ENCODE measurements around the gene CRADD. TPM values are rescaled to one million over a fixed set of nuclear protein-coding genes. Genes with fewer than 3 reads are reported as not detected.

Gene CRADD
- total RNA-seq, 2 donors from 2014 or later, result 7.7 to 9.1 TPM

DNA sequence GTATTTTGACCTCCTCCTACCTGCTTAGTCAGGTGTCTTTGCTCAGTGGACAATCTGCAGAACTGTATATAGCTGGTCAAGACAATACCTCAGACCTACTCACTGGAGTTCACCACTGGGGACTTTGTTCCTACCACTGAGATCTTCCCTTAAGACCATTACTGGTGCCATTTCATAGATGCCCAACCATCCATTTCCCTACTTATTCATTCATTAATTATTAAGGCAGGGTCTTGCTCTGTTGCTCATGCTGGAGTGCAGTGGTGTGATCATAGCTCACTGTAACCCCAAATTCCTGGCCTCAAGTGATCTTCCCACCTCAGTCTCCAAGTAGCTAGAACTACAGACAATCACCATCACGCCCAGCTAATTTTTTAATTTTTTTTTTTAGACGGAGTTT, 22.8 kb upstream of the CRADD start:
- Mint-ChIP-seq H3K27me3 (ENCODE audit: insufficient read depth) (no peaks in the 10 kb centered on the region), H3K27ac (no peak overlapping the region), H3K9me3 (no peaks in the 10 kb centered on the region), H3K36me3 (ENCODE audit: low read depth) (no peaks in the 10 kb centered on the region), H3K4me3 (no peak overlapping the region), H3K4me1 (no peaks in the 10 kb centered on the region)
- Histone ChIP-seq H3K4me1 (ENCODE audit: control insufficient read depth, insufficient read depth, low read length) (no peaks in the 10 kb centered on the region), H3K9ac (ENCODE audit: extremely low read depth, low read length, poor library complexity, severe bottlenecking) (no peak overlapping the region), H3K27me3 (ENCODE audit: control insufficient read depth, insufficient read depth, low read length, poor library complexity, severe bottlenecking) (no peaks in the 10 kb centered on the region), H3K9me3 (ENCODE audit: control insufficient read depth, low read length) (no peaks in the 10 kb centered on the region), H3K27ac (ENCODE audit: low read depth, low read length) (no peak overlapping the region), H3K36me3 (ENCODE audit: control insufficient read depth, insufficient read depth, low read length) (no peaks in the 10 kb centered on the region), H3K4me3 (ENCODE audit: low read length) (no peak overlapping the region)
- WGBS, 2 experiments (ENCODE audit: insufficient coverage in 1 of 2, insufficient read length in 1 of 2), result 96 to 100% methylated on average over 2 of the region's 2 CpGs
- TF ChIP-seq, protein P1, sequence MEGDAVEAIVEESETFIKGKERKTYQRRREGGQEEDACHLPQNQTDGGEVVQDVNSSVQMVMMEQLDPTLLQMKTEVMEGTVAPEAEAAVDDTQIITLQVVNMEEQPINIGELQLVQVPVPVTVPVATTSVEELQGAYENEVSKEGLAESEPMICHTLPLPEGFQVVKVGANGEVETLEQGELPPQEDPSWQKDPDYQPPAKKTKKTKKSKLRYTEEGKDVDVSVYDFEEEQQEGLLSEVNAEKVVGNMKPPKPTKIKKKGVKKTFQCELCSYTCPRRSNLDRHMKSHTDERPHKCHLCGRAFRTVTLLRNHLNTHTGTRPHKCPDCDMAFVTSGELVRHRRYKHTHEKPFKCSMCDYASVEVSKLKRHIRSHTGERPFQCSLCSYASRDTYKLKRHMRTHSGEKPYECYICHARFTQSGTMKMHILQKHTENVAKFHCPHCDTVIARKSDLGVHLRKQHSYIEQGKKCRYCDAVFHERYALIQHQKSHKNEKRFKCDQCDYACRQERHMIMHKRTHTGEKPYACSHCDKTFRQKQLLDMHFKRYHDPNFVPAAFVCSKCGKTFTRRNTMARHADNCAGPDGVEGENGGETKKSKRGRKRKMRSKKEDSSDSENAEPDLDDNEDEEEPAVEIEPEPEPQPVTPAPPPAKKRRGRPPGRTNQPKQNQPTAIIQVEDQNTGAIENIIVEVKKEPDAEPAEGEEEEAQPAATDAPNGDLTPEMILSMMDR (conservative IDR thresholded peaks at IDR 0.05), result no peak
- no peak for DNase-seq

DNA sequence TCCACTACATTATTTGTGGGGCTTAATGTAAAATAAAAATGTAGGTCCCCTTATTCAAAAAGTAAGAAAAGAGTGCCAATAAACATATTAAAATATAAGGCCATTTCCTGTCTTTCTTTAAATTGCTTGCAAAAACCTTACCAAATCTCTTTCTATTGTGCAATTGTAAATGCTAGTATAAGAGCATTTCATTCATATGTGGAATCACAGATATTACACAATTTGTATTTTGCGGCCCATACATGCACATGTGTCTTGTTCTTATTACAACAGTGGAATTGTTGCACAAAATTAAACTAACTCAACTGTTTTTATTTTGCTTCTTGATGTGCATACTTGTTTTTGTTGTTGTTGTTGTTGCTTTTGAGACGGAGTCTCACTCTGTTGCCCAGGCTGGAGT, 20.1 kb upstream of the CRADD start:
- no peaks in the 10 kb centered on the region for H3K9me3 ChIP-seq (ENCODE audit: control insufficient read depth, low read length)
- DNase-seq, result no peak
- H3K36me3 ChIP-seq (ENCODE audit: control insufficient read depth, insufficient read depth, low read length), result no peaks in the 10 kb centered on the region
- no peaks in the 10 kb centered on the region for H3K27me3 Mint-ChIP-seq (ENCODE audit: insufficient read depth)
- peaks cover 15% of the 10 kb centered on the region for H3K4me1 Mint-ChIP-seq
- H3K4me3 Mint-ChIP-seq, result no peak overlapping the region
- H3K36me3 Mint-ChIP-seq (ENCODE audit: low read depth), result no peaks in the 10 kb centered on the region
- H3K27ac ChIP-seq (ENCODE audit: low read depth, low read length), result no peak overlapping the region
- TF ChIP-seq, protein P1 (conservative IDR thresholded peaks at IDR 0.05), result no peak
- H3K9ac ChIP-seq (ENCODE audit: extremely low read depth, low read length, poor library complexity, severe bottlenecking), result no peak overlapping the region
- H3K27me3 ChIP-seq (ENCODE audit: control insufficient read depth, insufficient read depth, low read length, poor library complexity, severe bottlenecking), result no peaks in the 10 kb centered on the region
- no peak overlapping the region for H3K4me3 ChIP-seq (ENCODE audit: low read length)
- H3K4me1 ChIP-seq (ENCODE audit: control insufficient read depth, insufficient read depth, low read length), result peaks cover 4% of the 10 kb centered on the region
- no peak overlapping the region for H3K27ac Mint-ChIP-seq
- 100% methylated on average over 1 to 2 of the region's 2 CpGs for WGBS, 2 experiments (ENCODE audit: insufficient coverage in 1 of 2, insufficient read length in 1 of 2)
- H3K9me3 Mint-ChIP-seq, result no peaks in the 10 kb centered on the region

DNA sequence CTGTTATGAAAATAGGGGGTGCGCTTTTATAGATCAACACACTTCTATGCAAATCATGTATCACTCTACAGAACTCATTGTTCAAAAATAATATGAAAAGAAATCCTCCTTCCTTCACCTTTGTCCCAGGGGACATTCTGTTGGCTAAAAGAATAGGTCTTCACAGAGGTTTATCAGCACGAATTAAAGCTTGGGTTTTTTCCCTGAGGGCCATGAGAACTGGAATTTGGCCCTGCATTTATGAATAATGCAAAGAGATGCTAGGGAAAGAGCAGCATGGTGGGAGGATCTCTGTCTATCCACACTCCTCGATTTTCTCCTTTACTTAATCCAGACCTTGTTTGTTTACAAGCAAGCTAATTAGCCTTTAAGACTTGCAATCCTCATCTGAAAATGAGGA, 16.2 kb upstream of the CRADD start:
- no peaks in the 10 kb centered on the region for H3K27me3 ChIP-seq (ENCODE audit: control insufficient read depth, insufficient read depth, low read length, poor library complexity, severe bottlenecking)
- H3K9me3 ChIP-seq (ENCODE audit: control insufficient read depth, low read length), result no peaks in the 10 kb centered on the region
- no peak overlapping the region for H3K4me3 ChIP-seq (ENCODE audit: low read length)
- H3K27ac ChIP-seq (ENCODE audit: low read depth, low read length), result no peak overlapping the region
- TF ChIP-seq, protein P1 (conservative IDR thresholded peaks at IDR 0.05), result no peak
- H3K4me1 ChIP-seq (ENCODE audit: control insufficient read depth, insufficient read depth, low read length), result peaks cover 4% of the 10 kb centered on the region
- Mint-ChIP-seq H3K4me3 (no peak overlapping the region), H3K4me1 (peaks cover 15% of the 10 kb centered on the region), H3K27ac (no peak overlapping the region), H3K36me3 (ENCODE audit: low read depth) (no peaks in the 10 kb centered on the region), H3K27me3 (ENCODE audit: insufficient read depth) (no peaks in the 10 kb centered on the region), H3K9me3 (no peaks in the 10 kb centered on the region)
- whole genome bisulfite sequencing, 2 experiments (ENCODE audit: insufficient coverage in 1 of 2, insufficient read length in 1 of 2), result 81 to 83% methylated on average over 3 of the region's 3 CpGs
- no peak overlapping the region for H3K9ac ChIP-seq (ENCODE audit: extremely low read depth, low read length, poor library complexity, severe bottlenecking)
- no peak for DNase-seq
- no peaks in the 10 kb centered on the region for H3K36me3 ChIP-seq (ENCODE audit: control insufficient read depth, insufficient read depth, low read length)
